Measurements from ENCODE around the gene TPM1. TPM values are rescaled to one million over a fixed set of nuclear protein-coding genes. Genes with fewer than 3 reads are reported as not detected.

TPM1 gene
- total and polyA plus RNA-seq, 9 of the 15 experiments (the other 6 are each of a cell fraction or from before 2014, with no cell fraction given), result 8.1 to 53.9 (median 43.1) TPM

DNA sequence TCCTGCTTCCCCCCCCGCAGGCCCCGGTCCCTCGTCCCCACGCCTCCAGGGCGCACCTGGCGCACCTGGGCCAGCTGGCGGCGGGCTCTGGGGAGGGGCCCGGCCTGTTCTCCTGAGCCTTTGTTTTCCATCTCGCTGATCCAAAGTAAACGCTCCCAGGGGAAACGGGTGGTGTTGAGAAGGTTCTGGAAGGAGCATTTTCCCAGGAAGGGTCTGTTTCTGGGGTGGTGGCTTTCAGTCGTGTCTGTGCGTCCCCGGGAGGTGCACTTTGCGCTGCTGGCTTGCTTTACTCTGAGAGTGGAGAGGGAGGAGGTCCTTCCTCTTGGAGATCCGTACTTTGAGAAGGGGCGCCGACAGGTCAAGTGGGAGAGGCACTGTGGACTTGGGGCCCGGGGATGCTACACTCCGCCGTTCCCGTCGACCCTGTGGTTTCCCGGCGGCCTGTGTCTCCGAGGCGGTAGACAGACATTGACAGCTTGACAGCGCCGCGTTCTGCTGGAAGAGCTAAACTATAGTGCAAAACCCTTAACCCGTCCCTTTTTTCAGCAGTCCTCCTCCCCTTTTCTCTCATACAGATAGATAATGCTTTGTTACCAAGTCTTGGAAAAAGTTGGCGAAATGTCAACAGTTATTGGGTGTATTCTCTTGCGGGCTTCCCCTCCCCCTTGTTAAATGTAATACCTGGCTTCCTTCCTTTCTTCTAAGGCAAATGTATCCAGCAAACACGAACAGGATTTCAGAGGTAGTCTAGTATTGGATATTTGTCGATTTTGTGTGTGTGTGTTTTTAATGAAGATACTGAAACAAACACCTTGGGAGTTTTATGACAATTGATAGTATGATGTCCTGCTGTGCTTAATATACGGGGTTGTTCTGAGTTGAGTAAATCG, 6.5 kb downstream of the TPM1 start:
- Histone ChIP-seq H3K9me3 (replicated peaks; ENCODE audit: control insufficient read depth, insufficient read depth, low read depth, low read length) (no peaks in the 10 kb centered on the region), H3K9ac (ENCODE audit: insufficient read depth in 1 of 2, low read depth in 2 of 2, low read length in 2 of 2) (peak overlapping the region; percentile 75 to 93), H3K36me3 (ENCODE audit: control insufficient read depth, insufficient read depth, low read length) (no peaks in the 10 kb centered on the region), H3K27ac (ENCODE audit: extremely low read depth, low read depth, low read length) (peak overlapping the region; percentile 88), H3K4me3 (peak overlapping the region; percentile 82), H3K79me2 (ENCODE audit: control insufficient read depth, insufficient read depth, low read length) (peaks cover 53% of the 10 kb centered on the region), H2AFZ (ENCODE audit: low read depth, low read length) (peak overlapping the region; percentile 89), H3K4me2 (ENCODE audit: insufficient read depth, low read length) (peak overlapping the region; percentile 85), H3K4me1 (replicated peaks in 1 of 2; ENCODE audit: control insufficient read depth in 2 of 2, insufficient read depth in 2 of 2, low read length in 2 of 2) (peaks cover 27 to 44% of the 10 kb centered on the region in 2 experiments), H3K9me1 (ENCODE audit: control insufficient read depth, insufficient read depth, low read length) (no peaks in the 10 kb centered on the region), H3K27me3 (ENCODE audit: control insufficient read depth in 2 of 2, insufficient read depth in 2 of 2, low read length in 2 of 2) (peaks cover 9 to 21% of the 10 kb centered on the region in 2 experiments; a peak in 4 of 5 replicates), H4K20me1 (replicated peaks; ENCODE audit: control insufficient read depth, insufficient read depth, low read length) (no peaks in the 10 kb centered on the region)
- peak in 3 of 4 experiments; percentile 30 to 77 (median 57) for DNase-seq (ENCODE audit: extremely low read depth in 1 of 4, low spot score in 3 of 4)
- in situ Hi-C loops (cut with MboI), result loop anchor here (5.0 kb wide), 1 partner anchor 33 kb away; no protein-coding TSS in a partner anchor
- under 1% methylated on average over 33 of the region's 38 CpGs for WGBS (ENCODE audit: insufficient coverage, low coverage, missing lambda C conversion rate)
- POLR2A ChIA-PET, result interaction anchor here (0.6 to 2.3 kb wide), 8 partner anchors 12 to 790 kb away, joined by 3 to 6 read pairs (median 4); no protein-coding TSS in a partner anchor
- no TSS peak for BruUV-seq (replicated peaks)
- intact Hi-C loops (cut with micrococcal nuclease), result loop anchor here (1.0 to 5.0 kb wide), 4 partner anchors 44 to 358 kb away; no protein-coding TSS in a partner anchor
- peak; percentile 60 for ATAC-seq
- FAIRE-seq, result no peak
- CTCF ChIA-PET (ENCODE audit: low intra/inter-chr PET ratio), result interaction anchor here (0.7 to 3.9 kb wide), 2 partner anchors 44 to 1019 kb away, joined by 3 to 56 read pairs; no protein-coding TSS in a partner anchor
- TF ChIP-seq YBX1 (IDR thresholded peaks at IDR 0.05) (no peak), SMAD1 (IDR thresholded peaks at IDR 0.05; ENCODE audit: low read depth, low read length, partially characterized antibody) (no peak), ZNF695 (CRISPR knock-in tag; IDR thresholded peaks at IDR 0.05) (no peak), TEAD4 (IDR thresholded peaks at IDR 0.05; ENCODE audit: low read length) (no peak), TEAD4 (CRISPR knock-in tag; IDR thresholded peaks at IDR 0.05; ENCODE audit: borderline replicate concordance) (no peak), ILF3 (IDR thresholded peaks at IDR 0.05; ENCODE audit: borderline replicate concordance) (no peak), RBM22 (IDR thresholded peaks at IDR 0.05; ENCODE audit: low read depth, low read length, poor library complexity, severe bottlenecking) (no peak), RBM34 (IDR thresholded peaks at IDR 0.05; ENCODE audit: borderline replicate concordance, insufficient read depth, low read length) (no peak)
- TF ChIP-seq, protein P1, sequence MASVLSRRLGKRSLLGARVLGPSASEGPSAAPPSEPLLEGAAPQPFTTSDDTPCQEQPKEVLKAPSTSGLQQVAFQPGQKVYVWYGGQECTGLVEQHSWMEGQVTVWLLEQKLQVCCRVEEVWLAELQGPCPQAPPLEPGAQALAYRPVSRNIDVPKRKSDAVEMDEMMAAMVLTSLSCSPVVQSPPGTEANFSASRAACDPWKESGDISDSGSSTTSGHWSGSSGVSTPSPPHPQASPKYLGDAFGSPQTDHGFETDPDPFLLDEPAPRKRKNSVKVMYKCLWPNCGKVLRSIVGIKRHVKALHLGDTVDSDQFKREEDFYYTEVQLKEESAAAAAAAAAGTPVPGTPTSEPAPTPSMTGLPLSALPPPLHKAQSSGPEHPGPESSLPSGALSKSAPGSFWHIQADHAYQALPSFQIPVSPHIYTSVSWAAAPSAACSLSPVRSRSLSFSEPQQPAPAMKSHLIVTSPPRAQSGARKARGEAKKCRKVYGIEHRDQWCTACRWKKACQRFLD (CRISPR knock-in tag; IDR thresholded peaks at IDR 0.05), result no peak
- TF ChIP-seq, protein P2, sequence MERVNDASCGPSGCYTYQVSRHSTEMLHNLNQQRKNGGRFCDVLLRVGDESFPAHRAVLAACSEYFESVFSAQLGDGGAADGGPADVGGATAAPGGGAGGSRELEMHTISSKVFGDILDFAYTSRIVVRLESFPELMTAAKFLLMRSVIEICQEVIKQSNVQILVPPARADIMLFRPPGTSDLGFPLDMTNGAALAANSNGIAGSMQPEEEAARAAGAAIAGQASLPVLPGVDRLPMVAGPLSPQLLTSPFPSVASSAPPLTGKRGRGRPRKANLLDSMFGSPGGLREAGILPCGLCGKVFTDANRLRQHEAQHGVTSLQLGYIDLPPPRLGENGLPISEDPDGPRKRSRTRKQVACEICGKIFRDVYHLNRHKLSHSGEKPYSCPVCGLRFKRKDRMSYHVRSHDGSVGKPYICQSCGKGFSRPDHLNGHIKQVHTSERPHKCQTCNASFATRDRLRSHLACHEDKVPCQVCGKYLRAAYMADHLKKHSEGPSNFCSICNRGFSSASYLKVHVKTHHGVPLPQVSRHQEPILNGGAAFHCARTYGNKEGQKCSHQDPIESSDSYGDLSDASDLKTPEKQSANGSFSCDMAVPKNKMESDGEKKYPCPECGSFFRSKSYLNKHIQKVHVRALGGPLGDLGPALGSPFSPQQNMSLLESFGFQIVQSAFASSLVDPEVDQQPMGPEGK (CRISPR knock-in tag; IDR thresholded peaks at IDR 0.05; ENCODE audit: borderline replicate concordance), result no peak
- TF ChIP-seq, protein P3, sequence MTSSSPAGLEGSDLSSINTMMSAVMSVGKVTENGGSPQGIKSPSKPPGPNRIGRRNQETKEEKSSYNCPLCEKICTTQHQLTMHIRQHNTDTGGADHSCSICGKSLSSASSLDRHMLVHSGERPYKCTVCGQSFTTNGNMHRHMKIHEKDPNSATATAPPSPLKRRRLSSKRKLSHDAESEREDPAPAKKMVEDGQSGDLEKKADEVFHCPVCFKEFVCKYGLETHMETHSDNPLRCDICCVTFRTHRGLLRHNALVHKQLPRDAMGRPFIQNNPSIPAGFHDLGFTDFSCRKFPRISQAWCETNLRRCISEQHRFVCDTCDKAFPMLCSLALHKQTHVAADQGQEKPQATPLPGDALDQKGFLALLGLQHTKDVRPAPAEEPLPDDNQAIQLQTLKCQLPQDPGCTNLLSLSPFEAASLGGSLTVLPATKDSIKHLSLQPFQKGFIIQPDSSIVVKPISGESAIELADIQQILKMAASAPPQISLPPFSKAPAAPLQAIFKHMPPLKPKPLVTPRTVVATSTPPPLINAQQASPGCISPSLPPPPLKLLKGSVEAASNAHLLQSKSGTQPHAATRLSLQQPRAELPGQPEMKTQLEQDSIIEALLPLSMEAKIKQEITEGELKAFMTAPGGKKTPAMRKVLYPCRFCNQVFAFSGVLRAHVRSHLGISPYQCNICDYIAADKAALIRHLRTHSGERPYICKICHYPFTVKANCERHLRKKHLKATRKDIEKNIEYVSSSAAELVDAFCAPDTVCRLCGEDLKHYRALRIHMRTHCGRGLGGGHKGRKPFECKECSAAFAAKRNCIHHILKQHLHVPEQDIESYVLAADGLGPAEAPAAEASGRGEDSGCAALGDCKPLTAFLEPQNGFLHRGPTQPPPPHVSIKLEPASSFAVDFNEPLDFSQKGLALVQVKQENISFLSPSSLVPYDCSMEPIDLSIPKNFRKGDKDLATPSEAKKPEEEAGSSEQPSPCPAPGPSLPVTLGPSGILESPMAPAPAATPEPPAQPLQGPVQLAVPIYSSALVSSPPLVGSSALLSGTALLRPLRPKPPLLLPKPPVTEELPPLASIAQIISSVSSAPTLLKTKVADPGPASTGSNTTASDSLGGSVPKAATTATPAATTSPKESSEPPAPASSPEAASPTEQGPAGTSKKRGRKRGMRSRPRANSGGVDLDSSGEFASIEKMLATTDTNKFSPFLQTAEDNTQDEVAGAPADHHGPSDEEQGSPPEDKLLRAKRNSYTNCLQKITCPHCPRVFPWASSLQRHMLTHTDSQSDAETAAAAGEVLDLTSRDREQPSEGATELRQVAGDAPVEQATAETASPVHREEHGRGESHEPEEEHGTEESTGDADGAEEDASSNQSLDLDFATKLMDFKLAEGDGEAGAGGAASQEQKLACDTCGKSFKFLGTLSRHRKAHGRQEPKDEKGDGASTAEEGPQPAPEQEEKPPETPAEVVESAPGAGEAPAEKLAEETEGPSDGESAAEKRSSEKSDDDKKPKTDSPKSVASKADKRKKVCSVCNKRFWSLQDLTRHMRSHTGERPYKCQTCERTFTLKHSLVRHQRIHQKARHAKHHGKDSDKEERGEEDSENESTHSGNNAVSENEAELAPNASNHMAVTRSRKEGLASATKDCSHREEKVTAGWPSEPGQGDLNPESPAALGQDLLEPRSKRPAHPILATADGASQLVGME (CRISPR knock-in tag; IDR thresholded peaks at IDR 0.05), result no peak
